Tibial nerve (tissue), 4 donors: ENCODE results near the gene SAMD13. TPM values are rescaled to one million over a fixed set of nuclear protein-coding genes. Genes with fewer than 3 reads are reported as not detected.

Source experiments
- DNase-seq, 2 donors: peaks; one replicate each; pipeline ENCODE4 v3.0.0-alpha.2; 2019; ENCODE audit warnings: low spot score in 2 of 2
- H3K27ac ChIP-seq, 4 donors: fragments of 200-600 bp; sonication (generic) in 3 of 4; one replicate each; pipeline ENCODE4 v1.5.1; 2017 to 2019; ENCODE audit warnings: mild to moderate bottlenecking in 1 of 4
- H3K27me3 ChIP-seq, 2 donors: fragments of 200-600 bp; sonication (generic) in 1 of 2; one replicate each; pipeline versions ENCODE4 v1.5.1 to v1.6.0; 2017 to 2019
- H3K36me3 ChIP-seq, 3 donors: fragments of 200-600 bp; sonication (generic); one replicate each; pipeline ENCODE4 v1.5.1; 2018 to 2019
- H3K4me1 ChIP-seq, 4 donors: fragments of 200-600 bp; sonication (generic) in 3 of 4; one replicate each; pipeline ENCODE4 v1.5.1; 2017 to 2019
- H3K4me3 ChIP-seq, 4 donors: fragments of 200-600 bp; sonication (generic) in 3 of 4; one replicate each; pipeline ENCODE4 v1.5.1; 2017 to 2019; ENCODE audit warnings: mild to moderate bottlenecking in 1 of 4, moderate library complexity in 1 of 4
- H3K9me3 ChIP-seq, 4 donors: fragments of 200-600 bp; sonication (generic) in 3 of 4; one replicate each; pipeline ENCODE4 v1.5.1; 2017 to 2019
- EP300 ChIP-seq, 2 donors: sonication (generic); formaldehyde crosslinking; IDR thresholded peaks; one replicate each; pipeline ENCODE4 v1.6.1; 2017; ENCODE audit warnings: antibody characterized with exemption in 2 of 2, mild to moderate bottlenecking in 1 of 2
- POLR2A ChIP-seq, 2 donors: fragments of 450-650 bp; IDR thresholded peaks; one replicate each; pipeline ENCODE4 v1.6.1; 2017; ENCODE audit warnings: antibody characterized with exemption in 2 of 2, mild to moderate bottlenecking in 2 of 2, moderate library complexity in 2 of 2
- WGBS, 2 donors: methylation state at CpG; one replicate each; pipeline ENCODE4 v1.1.5; 2018; 5-methylcytosine and 5-hydroxymethylcytosine counted together
- total RNA-seq, 4 donors: library from RNA; depleted of rRNA; stranded (reverse); fragments of >200 nt; gene quantifications; one replicate each; pipeline ENCODE4 v1.1.0, GENCODE V29; 2016
- TF ChIP-seq, protein P1 (sequence below), 5 experiments: fragments of 200-600 bp in 3 of 5; fragments of 450-650 bp in 2 of 5; sonication (generic) in 3 of 5; IDR thresholded peaks; one replicate each; pipeline ENCODE4 v1.5.1; 2016 to 2019; ENCODE audit warnings: antibody characterized with exemption in 5 of 5, mild to moderate bottlenecking in 3 of 5, moderate library complexity in 2 of 5

SAMD13 gene
- total RNA-seq, 4 donors from 2014 or later, result 1.0 to 1.5 TPM; not detected in 2

DNA sequence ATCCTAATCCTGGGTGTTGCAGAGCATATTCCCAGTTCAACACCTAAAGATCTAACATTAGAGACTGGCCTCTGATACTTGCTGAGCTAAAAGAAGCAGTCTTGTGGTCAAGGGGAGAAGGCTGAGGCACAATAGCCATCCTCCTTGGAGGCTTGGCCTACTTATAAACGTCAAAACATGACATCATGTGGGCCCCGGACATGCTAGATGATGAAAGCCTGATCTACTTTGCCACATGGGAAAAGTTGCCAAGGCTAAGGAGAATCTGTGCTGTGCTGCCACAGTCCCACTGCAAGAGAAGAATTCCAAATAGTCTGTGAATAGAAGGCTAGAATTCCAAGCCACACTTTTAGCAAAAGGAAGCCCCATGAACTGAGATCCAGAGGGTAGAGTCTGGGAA is 43.9 kb upstream of the SAMD13 start:
- TF ChIP-seq EP300 (IDR thresholded peaks at IDR 0.05), result no peak
- DNase-seq, result no peak
- Histone ChIP-seq H3K4me3 (no peak overlapping the region), H3K27ac (no peak overlapping the region), H3K4me1 (no peaks in the 10 kb centered on the region), H3K27me3 (no peaks in the 10 kb centered on the region), H3K9me3 (no peaks in the 10 kb centered on the region), H3K36me3 (no peaks in the 10 kb centered on the region)
- WGBS, 2 donors, result 50 to 52% methylated on average over 2 of the region's 2 CpGs

DNA sequence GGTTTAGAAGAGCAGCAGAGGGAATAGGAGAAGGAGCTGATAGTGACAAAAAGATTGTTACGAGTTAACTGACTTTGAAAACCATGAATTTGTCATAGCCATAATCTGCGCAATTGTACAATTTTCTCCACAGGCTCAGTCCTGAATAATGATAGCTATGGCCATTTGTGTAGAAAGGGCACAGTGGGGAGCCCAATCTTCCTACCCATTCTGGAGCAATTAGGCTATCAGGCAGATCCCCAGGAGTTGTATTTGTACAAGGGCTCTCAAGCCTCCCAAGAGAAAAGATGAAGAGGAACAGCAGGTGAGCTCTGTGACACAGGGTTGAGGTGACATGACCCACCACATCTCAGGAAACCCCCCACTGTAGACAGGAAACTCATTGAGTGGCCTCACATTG is 42.1 kb upstream of the SAMD13 start:
- H3K27me3 ChIP-seq, result no peaks in the 10 kb centered on the region
- no peaks in the 10 kb centered on the region for H3K36me3 ChIP-seq
- TF ChIP-seq, protein P1, sequence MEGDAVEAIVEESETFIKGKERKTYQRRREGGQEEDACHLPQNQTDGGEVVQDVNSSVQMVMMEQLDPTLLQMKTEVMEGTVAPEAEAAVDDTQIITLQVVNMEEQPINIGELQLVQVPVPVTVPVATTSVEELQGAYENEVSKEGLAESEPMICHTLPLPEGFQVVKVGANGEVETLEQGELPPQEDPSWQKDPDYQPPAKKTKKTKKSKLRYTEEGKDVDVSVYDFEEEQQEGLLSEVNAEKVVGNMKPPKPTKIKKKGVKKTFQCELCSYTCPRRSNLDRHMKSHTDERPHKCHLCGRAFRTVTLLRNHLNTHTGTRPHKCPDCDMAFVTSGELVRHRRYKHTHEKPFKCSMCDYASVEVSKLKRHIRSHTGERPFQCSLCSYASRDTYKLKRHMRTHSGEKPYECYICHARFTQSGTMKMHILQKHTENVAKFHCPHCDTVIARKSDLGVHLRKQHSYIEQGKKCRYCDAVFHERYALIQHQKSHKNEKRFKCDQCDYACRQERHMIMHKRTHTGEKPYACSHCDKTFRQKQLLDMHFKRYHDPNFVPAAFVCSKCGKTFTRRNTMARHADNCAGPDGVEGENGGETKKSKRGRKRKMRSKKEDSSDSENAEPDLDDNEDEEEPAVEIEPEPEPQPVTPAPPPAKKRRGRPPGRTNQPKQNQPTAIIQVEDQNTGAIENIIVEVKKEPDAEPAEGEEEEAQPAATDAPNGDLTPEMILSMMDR (IDR thresholded peaks at IDR 0.05), result no peak
- TF ChIP-seq POLR2A (IDR thresholded peaks at IDR 0.05) (no peak), EP300 (IDR thresholded peaks at IDR 0.05) (no peak)
- H3K27ac ChIP-seq, result no peak overlapping the region
- H3K4me1 ChIP-seq, result no peaks in the 10 kb centered on the region
- no peak for DNase-seq
- H3K4me3 ChIP-seq, result no peak overlapping the region
- no peaks in the 10 kb centered on the region for H3K9me3 ChIP-seq
- WGBS, 2 donors, result 86 to 89% methylated on average over 2 of the region's 2 CpGs

DNA sequence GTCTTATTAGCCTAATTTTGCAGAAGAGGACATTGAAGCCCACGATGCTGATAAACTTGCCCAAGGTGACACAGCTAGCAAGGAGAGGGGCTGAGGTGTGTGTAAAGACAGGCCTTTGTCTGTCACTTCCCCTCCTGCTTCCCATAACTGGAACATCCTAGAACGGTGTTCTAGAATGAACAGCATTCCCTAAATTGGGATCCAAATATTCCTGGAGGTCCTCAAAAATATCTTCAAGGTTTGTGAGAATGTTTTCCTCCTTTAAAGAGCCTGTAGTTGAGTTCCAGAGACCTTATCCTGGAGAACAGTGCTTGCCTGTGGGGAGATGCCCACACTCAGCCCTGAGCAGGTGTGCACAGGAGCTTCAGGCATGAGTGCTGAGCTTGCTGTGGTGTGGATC is 41.5 kb upstream of the SAMD13 start:
- H3K27ac ChIP-seq, result no peak overlapping the region
- TF ChIP-seq EP300 (IDR thresholded peaks at IDR 0.05) (no peak), POLR2A (IDR thresholded peaks at IDR 0.05) (no peak)
- TF ChIP-seq, protein P1 (IDR thresholded peaks at IDR 0.05), result no peak
- H3K36me3 ChIP-seq, result no peaks in the 10 kb centered on the region
- 92 to 95% methylated on average over 2 of the region's 2 CpGs for WGBS, 2 donors
- no peak for DNase-seq
- H3K4me3 ChIP-seq, result no peak overlapping the region
- no peaks in the 10 kb centered on the region for H3K9me3 ChIP-seq
- no peaks in the 10 kb centered on the region for H3K27me3 ChIP-seq
- H3K4me1 ChIP-seq, result no peaks in the 10 kb centered on the region

DNA sequence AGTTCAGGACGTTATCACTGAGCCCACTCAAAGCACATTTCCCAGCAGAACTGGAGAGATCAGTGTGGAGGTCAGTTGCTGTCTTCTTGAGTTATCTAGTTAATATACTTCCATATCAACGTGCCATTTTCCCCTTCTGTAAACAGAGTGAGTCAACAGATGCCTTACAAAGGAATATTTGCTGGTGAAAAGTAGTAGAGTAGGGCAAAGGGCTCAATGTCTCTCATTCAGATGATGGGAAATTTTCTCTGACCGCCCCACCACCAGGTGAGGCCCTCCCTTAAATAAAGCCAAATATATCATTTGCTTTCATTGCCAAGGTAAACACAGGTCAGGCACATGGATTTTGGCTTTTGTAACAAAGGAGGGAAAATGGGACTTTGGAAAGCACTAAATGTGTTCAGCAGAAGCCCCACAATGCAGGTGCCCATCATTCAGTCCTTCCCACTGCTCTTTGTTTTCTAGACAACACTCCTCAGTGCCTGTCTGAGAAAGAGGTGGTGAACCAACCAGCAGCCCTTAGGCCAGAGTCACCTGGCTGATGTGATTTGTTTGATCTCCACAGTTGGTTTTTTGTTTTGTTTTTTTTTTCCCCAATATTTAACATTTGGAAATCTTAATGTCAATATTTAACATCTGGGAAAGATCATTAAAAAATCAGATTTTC is 40.5 kb upstream of the SAMD13 start:
- Histone ChIP-seq H3K27ac (no peak overlapping the region), H3K27me3 (no peaks in the 10 kb centered on the region), H3K4me1 (no peaks in the 10 kb centered on the region), H3K4me3 (no peak overlapping the region), H3K9me3 (no peaks in the 10 kb centered on the region), H3K36me3 (no peaks in the 10 kb centered on the region)
- no peak for DNase-seq
- 49 to 53% methylated on average over 3 of the region's 3 CpGs for WGBS, 2 donors
- TF ChIP-seq EP300 (IDR thresholded peaks at IDR 0.05), result no peak
- no peak for TF ChIP-seq POLR2A (IDR thresholded peaks at IDR 0.05)
- TF ChIP-seq, protein P1 (IDR thresholded peaks at IDR 0.05), result no peak

DNA sequence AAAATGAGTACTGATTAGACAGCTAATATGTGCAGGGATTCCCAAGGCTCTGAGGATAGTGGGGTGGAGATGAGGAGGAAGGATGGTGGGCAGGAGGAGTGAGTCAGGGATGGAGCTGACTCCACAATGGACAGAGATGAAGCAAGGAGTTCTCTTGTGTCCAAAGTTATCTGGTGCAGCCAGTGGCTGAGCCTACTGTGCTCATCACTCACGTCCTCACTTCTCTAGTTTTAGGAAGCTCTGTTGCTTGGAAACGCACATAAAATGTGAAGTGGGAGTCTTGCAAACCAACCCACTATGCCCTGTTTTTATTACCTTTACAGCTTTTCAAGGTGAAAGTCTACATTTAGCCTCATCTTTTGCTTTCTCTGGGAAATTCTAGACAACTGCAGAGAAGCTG is 36.5 kb upstream of the SAMD13 start:
- Histone ChIP-seq H3K27me3 (no peaks in the 10 kb centered on the region), H3K4me1 (no peaks in the 10 kb centered on the region), H3K36me3 (no peaks in the 10 kb centered on the region), H3K4me3 (no peak overlapping the region), H3K27ac (no peak overlapping the region), H3K9me3 (no peaks in the 10 kb centered on the region)
- DNase-seq, result no peak
- 71 to 75% methylated on average over 2 of the region's 2 CpGs for WGBS, 2 donors
- TF ChIP-seq POLR2A (IDR thresholded peaks at IDR 0.05), result no peak

DNA sequence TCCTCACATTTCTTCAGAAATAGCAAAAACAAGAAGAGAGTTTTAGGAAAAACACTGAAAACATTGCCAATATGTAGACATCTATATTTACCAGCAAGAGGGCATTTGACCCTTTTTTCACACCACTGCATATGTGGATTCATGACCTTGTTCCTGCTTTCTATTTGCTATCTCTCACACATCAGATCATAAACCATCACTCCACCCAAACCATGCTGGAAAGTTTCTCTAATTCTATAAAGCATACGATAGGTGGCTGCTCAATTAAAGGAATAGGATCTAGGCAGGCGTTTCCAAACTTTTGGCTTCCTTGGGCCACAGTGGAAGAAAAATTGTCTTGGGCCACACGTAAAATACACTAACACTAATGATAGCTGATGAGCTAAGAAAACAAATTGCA is 35.6 kb upstream of the SAMD13 start:
- Histone ChIP-seq H3K4me3 (no peak overlapping the region), H3K27ac (no peak overlapping the region), H3K4me1 (no peaks in the 10 kb centered on the region), H3K27me3 (no peaks in the 10 kb centered on the region), H3K9me3 (no peaks in the 10 kb centered on the region), H3K36me3 (no peaks in the 10 kb centered on the region)
- WGBS, 2 donors, result 91 to 94% methylated on average over 3 of the region's 3 CpGs
- no peak for DNase-seq
- TF ChIP-seq POLR2A (IDR thresholded peaks at IDR 0.05) (no peak), EP300 (IDR thresholded peaks at IDR 0.05) (no peak)
- TF ChIP-seq, protein P1 (IDR thresholded peaks at IDR 0.05), result no peak
